Non-pigmented ciliary epithelial cell (primary cell): Measurements from ENCODE around the gene S100A4.
"Not testable (repeated sequence)": the region's sequence is repeated elsewhere in the genome, so short reads cannot be mapped to it uniquely, and the experiment has no call there.

Experiments used
- DNase-seq: peaks from one replicate; pipeline ENCODE4 v3.0.0-alpha.2; 2010; ENCODE audit warnings: low read depth

S100A4 gene

GRCh38 chr1:153545067-153546055 is at the start of gene S100A4:
Gene S100A4, minus strand, starts transcription at chr1:153545806. Its CDS starts 1,012 bp downstream, at chr1:153544794.
- DNase-seq = no peak

GRCh38 chr1:153592748-153593147 is 47.1 kb upstream of the S100A4 start:
- no peak for DNase-seq

- DNase-seq = no peak
Measured at GRCh38 chr1:153588482-153588881, 42.9 kb upstream of the S100A4 start.

DNA sequence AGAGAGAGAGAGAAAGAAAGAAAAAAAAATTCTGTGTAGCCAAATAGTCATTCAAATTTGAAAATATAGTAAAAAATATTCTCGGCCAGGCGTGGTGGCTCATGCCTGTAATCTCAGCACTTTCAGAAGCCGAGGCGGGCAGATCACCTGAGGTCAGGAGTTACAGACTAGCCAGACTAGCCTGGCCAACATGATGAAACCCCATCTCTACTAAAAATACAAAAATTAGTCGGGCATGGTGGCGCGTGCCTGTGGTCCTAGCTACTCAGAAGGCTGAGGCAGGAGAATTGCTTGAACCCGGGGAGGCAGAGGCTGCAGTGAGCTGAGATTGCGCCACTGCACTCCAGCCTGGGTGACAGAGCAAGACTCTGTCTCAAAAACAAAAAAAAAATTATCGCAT is 42.4 kb upstream of the S100A4 start:
- not testable (repeated sequence) for DNase-seq

GRCh38 chr1:153587314-153587713 is 41.7 kb upstream of the S100A4 start:
- DNase-seq = no peak

DNA sequence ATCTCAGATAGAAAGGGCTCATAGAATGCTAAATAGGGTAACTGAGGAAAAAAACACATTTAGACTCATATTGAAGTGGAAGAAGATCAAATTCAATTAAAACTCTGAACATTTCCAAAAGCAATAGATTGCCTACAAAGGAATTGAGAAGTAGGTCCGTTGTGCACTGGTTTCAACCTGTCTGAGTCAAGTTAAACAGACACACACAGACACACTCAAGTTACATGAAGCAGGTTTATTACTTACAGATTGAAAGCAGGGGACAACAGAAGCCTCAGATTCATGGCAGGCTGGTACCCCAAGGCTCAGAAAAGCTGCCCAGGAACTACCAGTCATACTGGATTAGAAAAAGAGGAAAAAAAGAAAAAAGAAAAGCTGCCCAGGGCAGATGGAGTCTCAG is 40.7 kb upstream of the S100A4 start:
- no peak for DNase-seq

DNA sequence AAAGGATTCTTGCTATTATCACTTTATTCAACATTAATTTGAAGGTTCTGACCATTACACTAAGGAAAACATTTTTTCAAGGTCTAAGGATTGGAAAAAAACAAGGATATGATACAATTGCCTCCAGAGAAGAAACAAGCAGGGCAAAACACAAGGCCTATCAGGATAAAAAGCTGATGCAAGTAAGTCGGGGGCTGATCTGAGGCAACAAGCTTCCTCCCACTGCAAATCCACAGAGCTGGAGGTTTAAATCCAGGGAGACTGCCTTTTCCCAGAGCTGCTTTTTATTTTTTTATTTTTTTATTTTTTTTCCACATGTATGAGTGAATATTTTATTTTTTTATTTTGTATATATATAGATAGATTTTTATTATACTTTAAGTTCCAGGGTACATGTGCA is 39.4 kb upstream of the S100A4 start:
- DNase-seq = no peak

- DNase-seq = no peak
Measured at GRCh38 chr1:153583976-153584375, 38.4 kb upstream of the S100A4 start.

- DNase-seq = not testable (repeated sequence)
Measured at GRCh38 chr1:153583514-153583913, 37.9 kb upstream of the S100A4 start.

- not testable (repeated sequence) for DNase-seq
Measured at GRCh38 chr1:153582836-153583235, 37.2 kb upstream of the S100A4 start.

DNA sequence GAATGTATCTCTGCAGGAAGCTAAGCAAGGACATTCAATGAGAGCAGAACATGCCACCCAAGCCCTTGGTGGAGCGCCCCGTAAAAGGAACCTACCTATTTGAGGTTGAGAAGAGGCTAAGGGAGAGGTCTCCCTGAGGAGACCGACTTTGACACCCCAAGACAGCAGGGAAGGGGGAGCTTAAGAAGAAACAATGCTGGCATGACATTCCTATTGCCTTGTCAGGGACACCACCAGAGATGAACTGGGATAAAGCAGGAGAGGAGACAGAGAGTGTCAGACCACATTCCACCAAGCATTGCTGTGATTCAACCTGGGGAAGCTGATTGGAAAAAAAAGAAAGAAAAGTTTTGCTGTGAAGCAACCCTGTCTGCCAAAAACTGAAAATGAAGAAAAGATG is 33.3 kb upstream of the S100A4 start:
- no peak for DNase-seq

- DNase-seq = no peak
Measured at GRCh38 chr1:153578490-153578889, 32.9 kb upstream of the S100A4 start.

GRCh38 chr1:153577624-153578051 is 32.0 kb upstream of the S100A4 start:
- DNase-seq = no peak

DNA sequence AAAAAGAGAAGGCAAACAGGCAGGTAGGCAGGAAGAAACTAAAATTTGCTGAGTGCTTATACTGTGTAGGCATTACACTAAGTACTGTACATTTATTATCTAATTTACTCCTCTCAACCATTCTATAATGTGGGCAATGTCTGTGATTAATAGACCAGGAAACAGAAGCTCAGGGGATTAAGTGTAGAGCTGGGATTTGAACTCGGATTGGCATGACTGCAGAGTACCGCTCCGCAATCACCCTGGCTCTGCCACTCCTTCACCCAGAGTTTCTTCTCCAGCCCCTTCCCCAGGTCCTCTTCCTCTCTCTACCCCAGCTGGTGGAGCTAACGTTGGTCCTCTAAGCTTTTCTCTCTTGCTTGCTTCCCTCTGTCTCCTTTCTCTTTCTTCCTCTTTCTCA is 31.5 kb upstream of the S100A4 start:
- no peak for DNase-seq

GRCh38 chr1:153575497-153575896 is 29.9 kb upstream of the S100A4 start:
- DNase-seq = not testable (repeated sequence)

GRCh38 chr1:153575081-153575491 is 29.5 kb upstream of the S100A4 start:
- not testable (repeated sequence) for DNase-seq

DNA sequence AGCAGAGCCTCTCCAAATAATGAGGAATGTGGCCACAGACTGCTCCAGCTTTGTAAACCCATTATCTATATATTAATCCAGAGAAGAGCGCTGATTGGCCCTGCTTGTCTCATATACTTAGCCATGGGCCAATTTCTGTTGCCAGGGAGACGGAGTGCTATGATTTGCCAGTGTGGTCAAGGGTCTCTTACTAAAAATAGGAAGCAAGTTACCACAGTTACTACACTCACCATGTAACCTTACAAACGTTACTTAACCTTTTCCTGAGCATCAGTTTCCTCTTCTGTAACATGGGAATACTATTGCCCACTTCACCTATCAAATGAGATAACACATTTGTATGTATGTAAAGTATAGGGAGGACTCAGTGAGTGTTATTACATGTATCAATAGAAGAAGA is 27.7 kb upstream of the S100A4 start:
- DNase-seq = no peak

- peak; percentile 35 for DNase-seq
Measured at GRCh38 chr1:153572569-153573015, 27.0 kb upstream of the S100A4 start.

GRCh38 chr1:153571706-153572105 is 26.1 kb upstream of the S100A4 start:
- no peak for DNase-seq

DNA sequence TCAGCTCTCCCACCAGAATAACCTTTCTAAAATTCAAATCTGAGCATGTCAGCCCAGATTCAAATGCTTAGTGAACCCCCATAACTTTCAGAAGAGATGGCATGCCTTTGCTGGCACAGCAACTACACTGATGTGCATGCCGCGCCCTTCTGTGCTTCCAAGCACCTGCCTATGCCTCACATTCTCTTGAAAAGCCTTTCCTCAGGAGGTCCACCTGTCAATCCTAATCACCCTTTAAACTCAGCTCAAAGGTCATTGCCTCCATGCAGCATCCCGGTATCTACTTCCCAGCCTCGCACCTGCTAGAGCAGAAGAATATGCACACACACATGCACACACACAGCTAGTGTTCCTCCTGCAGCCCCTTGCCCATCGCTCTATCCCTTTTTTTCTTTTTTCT is 25.3 kb upstream of the S100A4 start:
- DNase-seq = no peak

DNA sequence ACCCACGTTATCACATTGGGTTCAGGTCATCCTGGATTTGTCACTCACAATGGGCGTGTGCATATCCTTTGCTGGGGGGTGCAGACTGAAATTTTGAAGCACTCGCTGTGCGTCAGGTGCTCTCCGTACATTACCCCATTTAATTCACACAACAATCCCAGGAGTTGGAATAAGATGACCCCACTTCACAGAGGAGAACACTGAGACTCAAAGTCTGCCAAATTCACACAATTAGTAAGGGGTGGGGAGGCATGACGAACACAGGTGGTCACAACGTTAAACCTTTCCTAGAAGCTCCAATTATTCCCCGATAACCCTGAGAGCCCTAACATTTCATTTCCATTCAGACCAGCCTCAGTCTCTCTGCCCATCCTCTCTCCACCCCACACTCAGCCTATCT is 23.9 kb upstream of the S100A4 start:
- no peak for DNase-seq

- DNase-seq = peak; percentile 53
Measured at GRCh38 chr1:153568367-153569099, 22.9 kb upstream of the S100A4 start.
